A673 (cell line): ENCODE results near the gene GPN2.

Experiments
- EZH2 ChIP-seq: fragments of 200-600 bp; sonication (generic); IDR thresholded peaks from 2 replicates; pipeline ENCODE4 v1.6.1; 2017; ENCODE audit warnings: borderline replicate concordance, low read depth, mild to moderate bottlenecking, mixed read lengths, antibody characterized with exemption, low read length; ENCODE audit not compliant: poor library complexity, severe bottlenecking
- TF ChIP-seq, protein P1 (sequence below): fragments of 300-800, 200-600 bp; sonication (generic); conservative IDR thresholded peaks from 2 replicates; pipeline ENCODE4 v1.5.1; 2017; ENCODE audit warnings: low read depth, mild to moderate bottlenecking, antibody characterized with exemption, low read length, moderate library complexity, mixed read lengths

DNA sequence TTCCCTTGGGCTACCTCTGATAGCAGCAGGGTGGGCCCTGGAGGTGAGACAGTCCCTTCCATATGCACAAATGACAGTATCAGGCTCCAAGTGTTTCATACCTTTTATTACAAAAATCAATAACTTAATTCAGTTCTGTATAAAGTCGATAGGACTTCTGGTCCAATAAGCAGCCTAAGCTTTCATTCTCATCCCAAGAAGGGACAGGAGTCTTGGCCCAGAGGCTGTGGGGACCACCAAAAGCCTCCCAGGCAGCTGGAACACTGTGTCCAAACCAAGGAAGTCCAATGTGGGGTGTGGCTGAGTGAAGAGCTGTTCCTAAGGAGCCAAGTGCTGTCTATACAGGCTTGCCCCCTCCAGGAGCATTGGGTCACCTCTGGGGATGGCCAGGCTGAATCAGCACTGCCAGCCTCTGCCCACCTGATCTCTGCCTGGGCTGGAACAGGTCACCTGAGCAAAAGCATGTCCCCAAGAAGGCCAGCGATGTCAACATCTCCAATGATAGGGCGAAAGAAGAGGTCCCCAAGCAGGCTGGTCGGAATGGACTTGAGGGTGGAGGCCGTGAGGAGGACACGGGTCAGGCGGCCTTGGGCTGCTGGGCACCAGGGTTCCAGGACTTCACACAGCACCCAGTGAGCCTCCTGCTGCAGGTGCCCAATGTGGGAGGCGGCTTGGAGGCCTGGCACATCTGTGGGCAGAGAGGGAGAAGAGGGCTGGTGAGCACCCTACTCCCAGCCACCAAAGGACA, 21.5 kb upstream of the GPN2 start:
- TF ChIP-seq, protein P1, sequence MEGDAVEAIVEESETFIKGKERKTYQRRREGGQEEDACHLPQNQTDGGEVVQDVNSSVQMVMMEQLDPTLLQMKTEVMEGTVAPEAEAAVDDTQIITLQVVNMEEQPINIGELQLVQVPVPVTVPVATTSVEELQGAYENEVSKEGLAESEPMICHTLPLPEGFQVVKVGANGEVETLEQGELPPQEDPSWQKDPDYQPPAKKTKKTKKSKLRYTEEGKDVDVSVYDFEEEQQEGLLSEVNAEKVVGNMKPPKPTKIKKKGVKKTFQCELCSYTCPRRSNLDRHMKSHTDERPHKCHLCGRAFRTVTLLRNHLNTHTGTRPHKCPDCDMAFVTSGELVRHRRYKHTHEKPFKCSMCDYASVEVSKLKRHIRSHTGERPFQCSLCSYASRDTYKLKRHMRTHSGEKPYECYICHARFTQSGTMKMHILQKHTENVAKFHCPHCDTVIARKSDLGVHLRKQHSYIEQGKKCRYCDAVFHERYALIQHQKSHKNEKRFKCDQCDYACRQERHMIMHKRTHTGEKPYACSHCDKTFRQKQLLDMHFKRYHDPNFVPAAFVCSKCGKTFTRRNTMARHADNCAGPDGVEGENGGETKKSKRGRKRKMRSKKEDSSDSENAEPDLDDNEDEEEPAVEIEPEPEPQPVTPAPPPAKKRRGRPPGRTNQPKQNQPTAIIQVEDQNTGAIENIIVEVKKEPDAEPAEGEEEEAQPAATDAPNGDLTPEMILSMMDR: no peak
- no peak for TF ChIP-seq EZH2
